CD14-positive monocyte (primary cell): ENCODE measurements around the gene PATL2. TPM values are rescaled to one million over a fixed set of nuclear protein-coding genes. Genes with fewer than 3 reads are reported as not detected.

Source experiments
- DNase-seq, 3 donors: peaks; one replicate each; pipeline ENCODE4 v3.0.0-alpha.2; 2011 to 2022
- H2AFZ ChIP-seq: 2 replicates; pipeline ENCODE4 v1.6.0; 2012; ENCODE audit warnings: mild to moderate bottlenecking, low read depth, low read length, inconsistent platforms; ENCODE audit not compliant: insufficient read depth, poor library complexity, severe bottlenecking
- H3K27ac ChIP-seq, 2 donors: 1 replicate in 1 of 2; 2 replicates in 1 of 2; pipeline ENCODE4 v1.5.1; 2012 to 2013; ENCODE audit warnings: low read length in 2 of 2, control low read depth in 1 of 2, inconsistent platforms in 1 of 2, low read depth in 1 of 2, mild to moderate bottlenecking in 1 of 2
- H3K27me3 ChIP-seq, 2 donors: one replicate each; pipeline versions ENCODE4 v1.6.0 to v1.6.1; 2011 to 2013; ENCODE audit warnings: low read length in 2 of 2; ENCODE audit not compliant: control insufficient read depth in 2 of 2, insufficient read depth in 2 of 2
- H3K36me3 ChIP-seq, 2 donors: replicated peaks in 1 of 2; 1 replicate in 1 of 2; 2 replicates in 1 of 2; pipeline versions ENCODE4 v1.5.1 to v1.6.1; 2012 to 2013; ENCODE audit warnings: low read length in 2 of 2, control low read depth in 1 of 2, inconsistent platforms in 1 of 2, mild to moderate bottlenecking in 1 of 2; ENCODE audit not compliant: insufficient read depth in 2 of 2, control insufficient read depth in 1 of 2
- H3K4me1 ChIP-seq, 2 donors: 1 replicate in 1 of 2; 2 replicates in 1 of 2; pipeline versions ENCODE4 v1.5.1 to v1.6.1; 2012 to 2013; ENCODE audit warnings: low read length in 2 of 2, control low read depth in 1 of 2, inconsistent platforms in 1 of 2, mild to moderate bottlenecking in 1 of 2, moderate library complexity in 1 of 2; ENCODE audit not compliant: insufficient read depth in 2 of 2, control insufficient read depth in 1 of 2
- H3K4me2 ChIP-seq: replicated peaks from 2 replicates; pipeline ENCODE3; 2012; ENCODE audit warnings: low read length, moderate library complexity, mild to moderate bottlenecking; ENCODE audit not compliant: poor library complexity, severe bottlenecking; ENCODE audit errors: extremely low read depth
- H3K4me3 ChIP-seq, 3 experiments: fragments of 200-600 bp in 1 of 3; sonication (generic) in 1 of 3; replicated peaks in 1 of 3; 1 replicate in 2 of 3; 2 replicates in 1 of 3; pipeline ENCODE4 v1.5.1; 2011 to 2013; ENCODE audit warnings: low read length in 3 of 3, mild to moderate bottlenecking in 3 of 3, control low read depth in 2 of 3, low read depth in 2 of 3, inconsistent platforms in 1 of 3, moderate library complexity in 1 of 3
- H3K79me2 ChIP-seq: 2 replicates; pipeline ENCODE4 v1.6.0; 2012; ENCODE audit warnings: mild to moderate bottlenecking, control low read depth, inconsistent platforms, low read length, moderate library complexity; ENCODE audit not compliant: insufficient read depth
- H3K9ac ChIP-seq: 2 replicates; pipeline ENCODE4 v1.6.0; 2017; ENCODE audit warnings: low read length, mild to moderate bottlenecking; ENCODE audit not compliant: insufficient read depth, poor library complexity, severe bottlenecking
- H3K9me3 ChIP-seq, 2 donors: replicated peaks in 1 of 2; 1 replicate in 1 of 2; 2 replicates in 1 of 2; pipeline versions ENCODE4 v1.5.1 to v1.6.1; 2012 to 2013; ENCODE audit warnings: low read length in 2 of 2, control low read depth in 1 of 2; ENCODE audit not compliant: control insufficient read depth in 1 of 2, insufficient read depth in 1 of 2
- H4K20me1 ChIP-seq: 2 replicates; pipeline ENCODE4 v1.6.0; 2012; ENCODE audit warnings: mild to moderate bottlenecking, low read length, control low read depth, moderate library complexity; ENCODE audit not compliant: insufficient read depth
- H3K27ac Mint-ChIP-seq, 7 donors: one replicate each; pipeline ENCODE4 v1.8.0; 2020; ENCODE audit warnings: mild to moderate bottlenecking in 7 of 7, mixed read lengths in 7 of 7, moderate library complexity in 6 of 7, inconsistent platforms in 2 of 7
- H3K27me3 Mint-ChIP-seq, 3 donors: one replicate each; pipeline ENCODE4 v1.8.0; 2021 to 2022; ENCODE audit warnings: low read depth in 3 of 3, mild to moderate bottlenecking in 3 of 3, mixed read lengths in 3 of 3, moderate library complexity in 3 of 3, inconsistent platforms in 1 of 3
- H3K36me3 Mint-ChIP-seq, 2 donors: one replicate each; pipeline ENCODE4 v1.8.0; 2020; ENCODE audit warnings: mixed read lengths in 2 of 2, inconsistent platforms in 1 of 2, mild to moderate bottlenecking in 1 of 2
- H3K4me1 Mint-ChIP-seq: one replicate; pipeline ENCODE4 v1.8.0; 2020; ENCODE audit warnings: mild to moderate bottlenecking, mixed read lengths
- H3K4me3 Mint-ChIP-seq, 2 donors: one replicate each; pipeline ENCODE4 v1.8.0; 2020; ENCODE audit warnings: mild to moderate bottlenecking in 2 of 2, mixed read lengths in 2 of 2, moderate library complexity in 1 of 2
- H3K9me3 Mint-ChIP-seq, 7 donors: one replicate each; pipeline ENCODE4 v1.8.0; 2020 to 2022; ENCODE audit warnings: mixed read lengths in 7 of 7, mild to moderate bottlenecking in 6 of 7, moderate library complexity in 6 of 7, inconsistent platforms in 2 of 7
- WGBS: methylation state at CpG from one replicate; pipeline ENCODE4 v1.1.5; 2013; ENCODE audit warnings: missing lambda C conversion rate; ENCODE audit not compliant: insufficient coverage; 5-methylcytosine and 5-hydroxymethylcytosine counted together
- intact Hi-C, 2 donors: fragments of 100-400 bp; cut with micrococcal nuclease; formaldehyde crosslinking; loops; one replicate each; pipeline versions ENCODE4 v1.15.0 to v1.15.1; 2023
- polyA plus RNA-seq, 3 donors: library from polyadenylated mRNA; depleted of rRNA in 1 of 3; unstranded in 2 of 3; stranded (reverse) in 1 of 3; fragments of 300-500 nt in 2 of 3; fragments of >200 nt in 1 of 3; fragmentation: Illumina TruSeq in 2 of 3; gene quantifications; 1 replicate in 2 of 3; 2 replicates in 1 of 3; pipeline ENCODE4 v1.2.3, GENCODE V29; 2012 to 2021
- TF ChIP-seq, protein P1 (sequence below): fragments of 200-600 bp; IDR thresholded peaks from one replicate; pipeline ENCODE4 v1.8.0; 2022; ENCODE audit warnings: antibody characterized with exemption, mild to moderate bottlenecking

PATL2 gene
- polyA plus RNA-seq, 3 donors, result 1.8 to 14.4 (median 1.9) TPM

DNA sequence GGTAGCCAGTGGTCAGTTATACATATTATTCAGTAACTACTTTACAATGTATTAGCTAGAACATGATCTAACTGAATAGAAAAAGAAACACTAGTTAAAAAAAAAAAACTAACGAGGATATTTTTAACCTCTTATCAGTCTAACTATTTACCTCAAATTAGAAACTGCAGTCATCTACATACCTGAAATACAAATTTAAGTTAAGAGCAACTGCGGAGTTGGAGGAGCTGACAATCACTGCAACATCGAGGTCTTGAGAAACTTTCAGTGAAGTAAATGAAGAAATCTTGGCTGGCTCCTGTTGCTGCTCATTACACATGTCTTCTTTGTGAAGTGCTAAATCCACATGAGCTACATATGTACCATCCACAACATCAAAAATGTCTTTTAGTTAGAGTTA is 54.2 kb downstream of the PATL2 start:
- Histone ChIP-seq H3K4me1 (peaks cover 9 to 11% of the 10 kb centered on the region in 2 donors), H3K4me3 (no peak overlapping the region), H3K27me3 (no peaks in the 10 kb centered on the region), H3K4me2 (no peak overlapping the region), H3K9me3 (no peaks in the 10 kb centered on the region), H4K20me1 (peaks cover 58% of the 10 kb centered on the region), H2AFZ (no peak overlapping the region), H3K36me3 (peaks cover 71 to 85% of the 10 kb centered on the region in 2 donors), H3K27ac (no peak overlapping the region), H3K9ac (no peak overlapping the region), H3K79me2 (peaks cover 55% of the 10 kb centered on the region)
- WGBS, result no CpG with 5 or more reads among the region's 3 CpGs
- no peak for DNase-seq
- Mint-ChIP-seq H3K27ac (no peak overlapping the region), H3K4me1 (peaks cover 16% of the 10 kb centered on the region), H3K27me3 (peaks cover 0 to 3% (median 0%) of the 10 kb centered on the region in 3 donors), H3K4me3 (no peak overlapping the region), H3K36me3 (peaks cover 49 to 80% of the 10 kb centered on the region in 2 donors), H3K9me3 (no peaks in the 10 kb centered on the region)
- TF ChIP-seq, protein P1, sequence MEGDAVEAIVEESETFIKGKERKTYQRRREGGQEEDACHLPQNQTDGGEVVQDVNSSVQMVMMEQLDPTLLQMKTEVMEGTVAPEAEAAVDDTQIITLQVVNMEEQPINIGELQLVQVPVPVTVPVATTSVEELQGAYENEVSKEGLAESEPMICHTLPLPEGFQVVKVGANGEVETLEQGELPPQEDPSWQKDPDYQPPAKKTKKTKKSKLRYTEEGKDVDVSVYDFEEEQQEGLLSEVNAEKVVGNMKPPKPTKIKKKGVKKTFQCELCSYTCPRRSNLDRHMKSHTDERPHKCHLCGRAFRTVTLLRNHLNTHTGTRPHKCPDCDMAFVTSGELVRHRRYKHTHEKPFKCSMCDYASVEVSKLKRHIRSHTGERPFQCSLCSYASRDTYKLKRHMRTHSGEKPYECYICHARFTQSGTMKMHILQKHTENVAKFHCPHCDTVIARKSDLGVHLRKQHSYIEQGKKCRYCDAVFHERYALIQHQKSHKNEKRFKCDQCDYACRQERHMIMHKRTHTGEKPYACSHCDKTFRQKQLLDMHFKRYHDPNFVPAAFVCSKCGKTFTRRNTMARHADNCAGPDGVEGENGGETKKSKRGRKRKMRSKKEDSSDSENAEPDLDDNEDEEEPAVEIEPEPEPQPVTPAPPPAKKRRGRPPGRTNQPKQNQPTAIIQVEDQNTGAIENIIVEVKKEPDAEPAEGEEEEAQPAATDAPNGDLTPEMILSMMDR, result no peak
- intact Hi-C loops, result loop anchor here in 1 of 2 donors (10.0 kb wide), 1 partner anchor 62 kb away; no protein-coding TSS in a partner anchor

DNA sequence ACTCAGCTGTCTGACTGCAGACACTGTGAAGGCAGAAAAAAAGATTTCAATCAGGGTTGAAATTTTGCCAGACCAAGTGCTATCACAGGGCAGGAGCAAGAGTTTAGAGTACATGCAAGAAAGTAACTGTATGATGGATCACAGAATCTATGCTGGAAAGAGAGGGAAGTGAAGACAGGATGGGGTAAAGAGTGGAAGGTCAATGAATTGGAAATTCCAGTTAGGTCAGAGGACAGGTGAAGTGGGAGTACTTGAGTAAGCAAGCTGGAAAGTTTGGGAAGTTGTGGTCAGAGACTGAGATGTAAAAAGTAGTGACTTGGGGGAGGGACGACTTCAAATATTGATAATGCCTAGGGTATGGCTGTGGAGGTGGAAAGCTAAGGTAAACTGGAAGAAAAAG is 54.8 kb downstream of the PATL2 start:
- Histone ChIP-seq H3K79me2 (peaks cover 55% of the 10 kb centered on the region), H3K4me3 (no peak overlapping the region), H3K9ac (no peak overlapping the region), H3K27me3 (no peaks in the 10 kb centered on the region), H2AFZ (no peak overlapping the region), H3K4me2 (no peak overlapping the region), H3K4me1 (peaks cover 5 to 6% of the 10 kb centered on the region in 2 donors), H4K20me1 (peaks cover 64% of the 10 kb centered on the region), H3K27ac (peak overlapping the region in 1 of 2 donors; percentile 46), H3K36me3 (peaks cover 77 to 91% of the 10 kb centered on the region in 2 donors), H3K9me3 (no peaks in the 10 kb centered on the region)
- 89% methylated on average over 1 of the region's 1 CpG for WGBS
- Mint-ChIP-seq H3K4me1 (peaks cover 13% of the 10 kb centered on the region), H3K27ac (peak overlapping the region in 5 of 7 donors; percentile 0 to 58 (median 41)), H3K27me3 (peaks cover 0 to 1% (median 0%) of the 10 kb centered on the region in 3 donors), H3K9me3 (no peaks in the 10 kb centered on the region), H3K4me3 (no peak overlapping the region), H3K36me3 (peaks cover 55 to 86% of the 10 kb centered on the region in 2 donors)
- no peak for DNase-seq
- TF ChIP-seq, protein P1, result no peak
- intact Hi-C loops, result loop anchor here in 1 of 2 donors (10.0 kb wide), 1 partner anchor 61 kb away; no protein-coding TSS in a partner anchor
